GM19467 (cell line): ENCODE measurements around the gene TMEM151B.
"Not testable (repeated sequence)": the region's sequence is repeated elsewhere in the genome, so short reads cannot be mapped to it uniquely, and the experiment has no call there.

Source experiments
- ATAC-seq: cut with Tn5 transposase; IDR thresholded peaks from one replicate; pipeline ENCODE4 v1.9.1; 2021; ENCODE audit warnings: mild to moderate bottlenecking, moderate library complexity; ENCODE audit not compliant: unreplicated experiment

TMEM151B gene

DNA sequence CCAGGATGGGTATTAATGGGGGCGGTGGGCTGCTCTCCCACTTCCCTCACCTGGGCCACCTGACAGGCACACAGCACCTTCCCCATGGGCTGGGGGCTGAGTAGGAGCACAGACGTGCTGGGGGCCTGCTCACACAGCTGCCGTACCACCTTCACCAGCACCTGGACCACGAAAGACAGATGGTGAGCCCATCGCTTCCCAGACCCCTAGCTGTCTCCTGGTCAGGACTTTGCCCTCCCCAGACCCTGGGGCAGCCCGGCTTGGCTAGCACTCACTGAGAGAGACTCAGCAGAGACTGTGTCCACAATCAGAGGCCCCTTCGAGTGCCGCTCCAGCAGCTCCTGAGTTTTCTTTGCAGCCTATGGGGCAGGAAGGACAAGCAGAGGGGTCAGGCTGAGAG, 30.9 kb downstream of the TMEM151B start:
- no peak for ATAC-seq

DNA sequence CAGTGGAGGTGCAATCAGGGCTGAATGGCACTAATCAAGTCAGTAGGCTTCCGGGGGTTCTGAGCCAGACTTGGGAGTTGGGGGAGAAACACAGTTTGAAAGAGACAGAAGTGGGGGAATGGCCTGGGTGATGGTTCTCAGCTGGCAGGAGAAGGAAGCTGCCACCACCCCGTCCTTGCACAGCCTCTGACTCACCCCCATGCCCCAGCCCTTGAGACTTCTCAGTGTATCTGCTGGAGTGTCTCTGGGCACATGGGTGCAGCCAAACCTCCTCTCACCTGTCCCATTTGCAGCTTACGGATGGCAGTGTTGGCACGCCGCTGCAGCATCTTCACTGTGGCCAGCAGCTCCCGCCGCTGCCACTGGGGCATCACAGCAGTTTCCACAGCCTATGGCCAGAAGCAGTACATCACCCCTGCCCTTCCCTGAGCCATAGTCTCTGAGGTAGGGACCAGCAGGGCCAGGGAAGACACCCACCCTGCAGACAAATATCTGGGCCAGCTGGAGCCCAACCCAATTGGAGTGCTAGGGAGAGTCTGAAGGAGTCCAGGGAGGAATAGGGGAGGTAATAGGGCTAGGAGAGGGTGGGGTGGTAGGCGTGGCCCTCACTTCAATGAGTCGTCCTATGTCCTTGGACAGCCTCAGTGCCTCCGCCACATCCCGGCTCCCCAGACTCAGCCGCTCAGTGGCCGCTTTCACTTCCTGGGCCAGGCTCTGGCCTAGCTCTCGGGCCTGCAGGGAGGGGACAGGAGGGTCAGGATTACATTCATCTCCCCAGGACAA, 31.7 kb downstream of the TMEM151B start:
- no peak for ATAC-seq

DNA sequence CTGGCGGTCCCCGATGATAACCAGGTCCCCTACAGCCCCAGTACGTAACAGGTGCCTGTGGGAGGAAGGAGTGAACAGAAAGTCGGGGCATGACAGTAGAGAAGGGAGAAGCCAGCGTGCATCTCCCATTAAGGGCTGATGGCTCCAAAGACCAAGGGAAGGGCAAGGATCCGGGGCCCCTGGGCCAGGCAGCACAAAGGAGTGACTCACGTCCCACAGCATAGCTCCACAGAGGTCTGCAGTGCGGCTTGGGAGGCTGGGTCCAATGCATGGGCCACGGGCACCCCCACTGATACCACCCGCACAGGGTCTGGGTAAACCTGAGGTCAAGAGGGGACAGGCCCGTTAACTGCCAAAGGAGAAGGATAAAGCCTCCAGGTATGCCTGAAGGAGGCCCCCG, 32.6 kb downstream of the TMEM151B start:
- no peak for ATAC-seq

DNA sequence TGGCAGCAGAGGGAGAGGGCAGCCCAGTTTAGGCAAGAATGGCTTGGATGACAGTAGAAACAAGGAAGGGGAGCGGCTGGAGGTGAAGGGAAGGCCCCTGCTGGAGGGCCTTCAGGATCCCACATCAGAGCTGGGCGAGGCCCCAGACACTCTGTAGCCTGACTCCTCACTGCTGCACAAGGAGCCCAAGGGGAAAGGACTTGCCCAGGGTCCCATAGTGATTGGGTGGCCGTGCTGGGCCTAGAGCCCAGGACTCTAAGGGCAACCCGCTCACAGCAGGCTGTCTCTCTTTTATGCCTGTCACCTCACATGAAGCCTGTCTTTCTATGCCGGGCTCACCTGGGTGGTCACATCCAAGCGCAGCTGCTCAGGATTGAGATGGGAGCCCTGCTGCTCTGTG, 33.6 kb downstream of the TMEM151B start:
- ATAC-seq = no peak

DNA sequence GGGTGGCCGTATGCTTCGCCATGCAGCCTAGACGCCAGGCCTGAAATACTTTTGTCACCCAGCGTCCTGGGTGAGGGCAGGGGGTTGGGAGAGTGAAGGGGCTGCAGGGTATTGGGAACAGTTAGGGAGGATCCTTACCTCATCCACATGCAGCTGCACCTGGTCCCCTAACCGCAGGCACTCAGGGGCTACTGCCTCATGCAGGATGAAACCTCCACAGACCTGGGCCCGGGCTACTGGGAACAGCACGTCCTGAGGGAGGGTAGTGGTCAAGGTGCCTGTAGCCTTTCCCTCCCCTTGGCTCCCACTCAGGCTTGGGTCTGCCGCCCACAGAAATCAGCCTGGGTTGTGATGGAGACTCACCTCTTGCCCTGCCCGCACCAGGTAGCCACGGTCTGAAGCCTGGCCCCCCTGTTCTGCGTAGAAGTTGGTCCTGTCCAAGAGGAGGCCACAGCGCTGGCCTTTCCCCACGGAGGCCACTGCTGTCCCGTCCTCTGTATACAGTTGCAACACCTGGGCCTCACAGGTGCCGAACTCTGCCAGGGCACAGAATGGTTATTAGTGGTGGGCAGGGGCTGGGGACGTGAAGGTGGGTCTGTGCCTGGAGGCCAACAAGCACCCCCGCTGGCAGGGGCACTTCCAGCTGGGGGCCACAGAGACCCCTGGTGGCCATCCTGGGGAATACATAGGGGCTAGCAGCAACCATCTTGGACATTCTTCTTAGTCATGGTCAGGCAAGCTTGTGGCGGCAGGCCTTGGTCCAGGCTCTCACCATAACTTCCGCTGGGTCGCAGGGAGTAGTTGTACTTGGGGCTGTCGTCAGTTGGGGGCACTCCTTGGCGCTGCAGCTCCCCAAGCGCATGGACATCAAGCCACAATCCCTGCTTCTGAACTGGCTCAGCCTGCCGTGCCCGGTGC, 34.3 kb downstream of the TMEM151B start:
- ATAC-seq = no peak

DNA sequence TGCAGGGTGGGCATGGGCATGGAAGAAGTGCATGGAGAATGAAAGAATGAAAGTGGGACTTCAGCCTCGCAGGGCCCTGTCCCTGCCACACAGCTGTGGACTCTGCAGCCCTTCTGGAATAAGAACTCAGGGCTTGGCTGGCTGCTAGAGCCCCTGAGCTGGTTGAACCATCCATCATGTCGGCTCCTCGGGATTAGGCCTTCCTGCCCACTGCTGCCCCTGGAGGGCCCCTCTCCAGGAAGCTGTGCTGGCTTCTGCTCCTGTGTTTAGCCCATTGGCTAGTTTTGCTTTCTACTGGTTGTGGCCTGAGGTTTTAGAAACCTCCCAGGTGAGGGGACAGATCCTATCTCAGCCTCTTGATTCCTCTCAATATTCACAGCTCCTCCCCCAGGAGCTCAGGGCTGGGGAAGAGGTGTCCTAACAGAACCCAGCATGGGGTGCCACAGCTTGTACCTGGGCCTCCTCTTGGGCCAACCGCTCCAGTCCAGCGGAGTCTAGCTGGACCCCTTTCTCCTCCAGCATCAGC, 35.0 kb downstream of the TMEM151B start:
- ATAC-seq = no peak

DNA sequence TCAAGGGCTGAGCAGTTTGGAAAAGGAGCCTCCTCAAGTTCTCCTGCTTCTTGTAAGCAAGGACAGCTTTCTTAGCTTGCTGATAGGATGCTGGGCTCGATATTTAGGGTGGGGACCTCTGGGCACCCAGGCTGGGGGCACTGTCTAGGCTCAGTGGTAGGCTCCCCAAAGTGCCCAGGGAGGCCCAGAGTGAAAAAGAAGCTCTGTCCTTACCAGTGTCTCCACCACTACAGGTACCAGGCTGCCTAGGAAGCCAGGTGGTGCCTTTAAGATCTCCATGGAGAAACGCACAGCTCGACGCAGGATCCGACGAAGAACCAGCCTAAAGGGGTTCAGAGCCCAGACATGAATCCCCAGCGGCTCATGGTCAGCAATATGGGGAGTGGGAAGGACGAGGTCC, 36.5 kb downstream of the TMEM151B start:
- ATAC-seq = no peak

DNA sequence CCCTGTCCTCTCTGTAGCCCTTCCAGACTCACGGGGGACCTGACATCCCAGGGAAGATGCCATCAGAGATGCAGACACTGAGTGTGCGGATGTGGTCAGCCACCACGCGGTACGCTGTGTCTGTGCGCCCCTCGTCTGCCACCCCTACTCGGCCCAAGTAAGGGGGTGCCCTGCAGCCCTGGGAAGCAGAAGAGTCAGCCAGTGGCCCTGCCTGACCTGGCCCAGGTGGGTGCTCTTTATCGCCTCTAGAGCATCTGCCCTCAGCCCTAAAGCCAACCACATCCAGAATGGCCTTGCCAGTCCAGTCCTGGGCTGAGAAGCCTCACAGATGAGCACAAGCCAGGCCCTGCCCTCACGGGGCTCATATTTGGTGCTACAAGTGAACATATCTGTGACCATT, 37.0 kb downstream of the TMEM151B start:
- no peak for ATAC-seq

DNA sequence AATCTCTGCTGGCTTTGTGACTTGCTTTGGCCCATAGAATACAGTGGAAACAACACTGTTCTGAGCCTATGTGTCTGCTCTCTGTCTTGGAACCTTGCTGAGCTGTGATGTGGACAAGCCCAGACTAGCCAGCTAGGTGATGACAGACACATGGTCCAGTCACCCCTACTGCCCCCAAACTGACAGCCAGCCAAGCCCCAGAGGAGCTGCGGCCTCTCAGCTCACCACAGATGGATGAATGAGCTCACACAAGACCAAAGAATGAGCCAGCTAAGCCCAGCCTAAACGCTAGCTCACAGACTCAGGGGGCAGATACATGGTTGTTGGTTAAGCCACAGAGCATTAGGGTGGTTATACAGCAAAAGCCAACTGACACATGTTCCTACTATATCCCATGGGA, 38.8 kb downstream of the TMEM151B start:
- ATAC-seq = no peak

DNA sequence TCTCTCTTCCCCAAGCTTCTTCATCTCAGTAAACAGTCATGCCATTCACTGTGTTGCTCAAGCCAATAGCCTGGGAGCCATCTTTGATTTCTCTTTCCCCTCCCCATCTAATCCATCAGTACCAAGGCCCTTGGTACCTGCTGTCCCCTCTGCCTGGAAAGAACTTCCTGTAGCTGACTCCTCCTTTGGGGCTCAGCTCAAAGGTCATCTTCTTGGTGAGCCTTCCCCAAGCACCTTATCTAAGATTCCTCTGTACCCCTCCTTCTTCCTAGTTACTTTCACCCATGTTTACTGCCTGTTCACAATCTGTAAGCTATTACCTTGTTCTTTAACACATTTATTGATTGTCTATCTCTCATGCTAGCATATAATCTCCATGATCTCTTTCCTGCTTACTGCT, 39.4 kb downstream of the TMEM151B start:
- no peak for ATAC-seq

DNA sequence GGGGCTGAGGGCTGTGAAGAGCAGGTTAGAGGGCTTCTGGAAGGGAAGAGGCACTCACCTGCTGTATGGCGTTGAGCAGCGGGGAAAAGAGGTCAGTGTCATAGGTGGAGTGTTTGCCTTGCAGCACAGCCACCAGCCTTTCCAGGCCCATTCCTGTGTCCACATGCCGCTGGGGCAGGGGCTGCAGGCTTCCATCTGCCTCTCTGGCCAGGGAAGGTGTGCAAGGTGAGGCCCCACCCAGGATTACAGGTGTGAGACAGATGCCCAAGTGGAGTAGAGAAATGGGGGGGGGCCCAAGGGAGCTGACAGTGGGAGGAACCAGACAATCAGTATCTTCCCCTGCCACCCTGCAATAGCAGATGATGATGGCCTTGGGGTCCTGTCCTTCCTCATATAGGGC, 40.0 kb downstream of the TMEM151B start:
- no peak for ATAC-seq

DNA sequence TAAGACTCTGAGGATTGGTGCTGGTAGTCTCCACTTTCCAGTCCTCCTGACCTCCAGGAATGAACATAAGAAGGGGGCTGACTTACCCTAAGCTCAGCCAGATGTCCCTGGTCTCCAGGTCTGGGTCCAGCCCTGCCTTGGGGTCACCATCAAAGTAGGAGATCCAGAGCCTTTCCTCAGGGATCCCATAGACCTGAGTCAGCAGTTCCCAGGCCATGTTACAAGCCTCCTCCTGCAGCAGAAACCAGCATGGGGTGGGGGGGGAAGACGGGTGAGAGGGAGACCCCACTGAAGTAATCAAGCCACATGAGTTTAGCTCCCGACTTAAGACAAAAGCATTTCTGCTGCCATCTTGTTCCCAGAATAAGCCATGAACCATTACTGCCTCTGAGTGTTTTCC, 41.1 kb downstream of the TMEM151B start:
- ATAC-seq = no peak

DNA sequence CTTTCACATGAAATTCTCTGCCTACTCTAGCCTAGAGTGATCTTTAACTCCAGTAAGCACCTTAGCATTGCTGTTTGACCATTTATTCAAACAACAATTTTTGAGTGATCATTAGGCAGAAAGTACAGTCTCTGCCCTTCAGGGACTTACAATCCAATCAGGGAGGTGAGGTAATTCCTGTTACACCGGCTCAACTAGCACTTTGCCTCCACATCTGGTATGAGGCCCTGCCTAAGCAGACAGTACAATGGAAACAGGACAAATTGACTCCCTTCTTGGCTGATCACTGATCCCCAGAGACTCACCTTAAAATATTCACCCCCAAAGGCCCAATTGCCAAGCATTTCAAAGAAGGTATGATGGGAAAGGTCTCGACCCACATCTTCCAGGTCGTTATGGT, 41.5 kb downstream of the TMEM151B start:
- ATAC-seq = no peak

DNA sequence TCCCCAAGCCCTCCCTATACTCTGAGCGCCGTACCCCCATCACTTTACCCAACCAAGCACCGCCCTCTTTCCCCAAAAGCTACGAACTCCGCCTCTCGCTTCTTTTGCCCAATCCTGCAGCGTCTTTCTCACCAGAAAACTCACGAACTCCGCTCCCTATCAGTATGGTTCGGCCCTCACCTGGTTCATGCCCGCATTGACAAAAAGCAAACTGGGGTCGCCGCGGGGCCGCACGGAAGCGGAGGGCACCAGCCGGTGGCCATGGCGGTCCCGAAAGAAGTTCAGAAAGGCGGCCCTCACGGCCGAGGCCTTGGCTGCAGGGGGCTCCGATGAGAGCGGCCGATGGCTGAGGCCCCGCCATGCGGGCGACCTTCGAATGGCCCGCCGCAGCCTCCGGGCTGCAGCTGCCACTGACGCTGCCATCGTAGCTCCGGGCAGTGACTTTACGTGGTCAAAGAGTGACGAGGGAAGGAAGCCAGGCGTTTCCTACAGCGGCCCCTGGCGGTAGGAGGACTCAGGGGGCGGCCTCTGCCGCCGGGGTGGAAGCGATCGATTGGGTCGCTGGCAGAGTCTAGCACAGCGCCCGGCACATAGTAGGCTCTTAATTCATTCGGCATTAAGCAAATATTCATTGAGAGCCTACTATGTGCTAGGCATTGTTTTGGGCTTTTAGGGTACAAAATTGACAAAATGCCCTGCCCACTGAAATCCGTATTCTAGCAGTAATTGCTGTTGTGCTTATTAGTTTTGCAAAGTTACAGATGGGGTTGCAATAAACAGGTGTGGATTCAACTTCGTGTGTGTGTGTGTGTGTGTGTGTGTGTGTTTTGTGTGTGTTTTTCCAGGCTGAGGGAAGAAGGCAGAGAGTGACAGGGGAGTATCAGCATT, 42.9 kb downstream of the TMEM151B start, which contains the start of gene AARS2:
TSS of gene AARS2 (minus strand) at position 447 of the 888 bp plus-strand sequence. CDS start at position 423, 24 bp downstream.
- peak; percentile 85 for ATAC-seq

DNA sequence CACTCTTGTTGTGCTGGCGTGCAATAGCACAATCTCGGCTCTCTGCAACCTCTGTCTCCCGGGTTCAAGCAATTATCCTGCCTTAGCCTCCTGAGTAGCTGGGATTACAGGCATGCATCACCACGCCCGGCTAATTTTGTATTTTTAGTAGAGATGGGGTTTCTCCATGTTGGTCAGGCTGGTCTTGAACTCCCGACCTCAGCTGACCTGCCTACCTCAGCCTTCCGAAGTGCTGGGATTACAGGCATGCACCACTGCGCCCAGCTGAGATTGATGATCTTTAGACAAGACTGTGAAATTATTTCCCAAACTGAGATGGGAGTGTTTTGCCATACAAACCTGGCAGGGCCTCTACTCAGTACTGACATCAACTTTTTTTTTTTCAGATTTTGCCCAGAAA, 44.4 kb downstream of the TMEM151B start:
- not testable (repeated sequence) for ATAC-seq

DNA sequence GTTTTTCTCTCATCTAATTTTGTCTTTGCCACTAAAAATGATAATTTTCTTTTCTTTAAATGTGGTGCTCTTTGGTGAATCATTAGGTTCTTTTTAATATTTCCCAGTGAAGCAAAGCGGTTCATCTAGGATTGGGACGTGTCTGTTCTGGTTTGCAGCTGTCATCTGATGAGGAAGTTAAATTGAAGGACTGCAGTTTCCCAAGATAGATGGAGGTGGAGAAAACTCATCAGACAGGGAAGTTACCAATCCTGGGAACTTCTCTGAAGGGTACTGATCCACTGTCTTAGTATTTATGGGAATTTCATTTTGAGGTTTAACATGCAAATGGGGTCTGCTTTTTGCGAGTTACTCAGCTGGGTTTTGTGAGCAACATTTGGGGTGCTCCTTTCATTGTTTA, 45.3 kb downstream of the TMEM151B start:
- no peak for ATAC-seq

DNA sequence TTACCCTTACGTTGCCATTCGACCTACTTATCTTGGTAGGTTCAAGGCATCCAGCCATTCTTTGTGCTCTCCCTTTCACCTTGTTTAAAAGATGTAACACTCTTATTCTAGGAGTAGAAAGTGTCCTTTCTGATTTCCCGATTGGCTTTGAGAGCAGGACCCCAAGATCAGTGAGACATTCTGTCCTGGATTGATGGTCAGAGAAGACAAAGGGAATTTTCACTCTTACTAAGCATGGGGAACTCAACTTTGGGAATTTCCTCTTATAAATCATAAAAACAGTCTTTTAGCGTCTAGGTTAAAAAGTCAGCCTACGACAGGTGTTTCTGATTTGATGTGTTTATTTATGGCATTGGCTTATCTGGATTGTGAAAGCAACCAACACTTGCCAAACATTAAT, 45.7 kb downstream of the TMEM151B start:
- no peak for ATAC-seq

DNA sequence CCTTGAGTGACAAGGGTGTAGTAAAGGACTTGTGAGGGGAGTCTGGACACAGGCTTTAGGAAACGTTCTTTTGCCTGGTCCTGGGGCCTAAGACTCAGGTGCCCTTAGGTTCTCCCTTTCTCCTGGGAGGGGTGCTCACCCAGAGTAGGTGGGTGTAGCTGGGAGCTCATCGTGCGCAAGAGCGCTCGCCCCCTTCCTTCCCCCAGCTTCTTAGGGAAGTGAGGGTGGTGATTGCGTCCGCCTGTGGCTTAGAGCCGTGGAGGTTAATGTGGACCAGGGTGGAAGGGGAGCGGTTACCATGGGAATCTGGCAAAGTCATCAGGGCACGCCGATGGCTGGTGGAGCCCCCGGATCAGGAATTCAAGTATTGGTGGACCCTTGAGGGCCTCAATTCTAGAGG, 46.2 kb downstream of the TMEM151B start:
- no peak for ATAC-seq

DNA sequence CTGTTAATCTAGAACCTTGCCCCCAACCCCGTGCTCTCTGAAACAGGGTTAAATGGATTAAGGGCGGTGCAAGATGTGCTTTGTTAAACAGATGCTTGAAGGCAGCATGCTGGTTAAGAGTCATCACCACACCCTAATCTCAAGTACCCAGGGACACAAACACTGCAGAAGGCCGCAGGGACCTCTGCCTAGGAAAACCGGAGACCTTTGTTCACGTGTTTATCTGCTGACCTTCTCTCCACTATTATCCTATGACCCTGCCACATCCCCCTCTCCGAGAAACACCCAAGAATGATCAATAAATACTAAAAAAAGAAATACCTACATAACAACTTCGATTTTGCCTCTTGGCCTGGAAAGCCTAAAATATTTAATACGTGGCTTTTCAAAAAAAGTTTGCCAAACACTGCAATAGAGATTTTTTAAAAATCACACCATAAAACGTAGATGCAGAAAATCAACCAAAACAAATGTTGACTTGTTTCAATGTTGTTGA, 46.9 kb downstream of the TMEM151B start:
- not testable (repeated sequence) for ATAC-seq

DNA sequence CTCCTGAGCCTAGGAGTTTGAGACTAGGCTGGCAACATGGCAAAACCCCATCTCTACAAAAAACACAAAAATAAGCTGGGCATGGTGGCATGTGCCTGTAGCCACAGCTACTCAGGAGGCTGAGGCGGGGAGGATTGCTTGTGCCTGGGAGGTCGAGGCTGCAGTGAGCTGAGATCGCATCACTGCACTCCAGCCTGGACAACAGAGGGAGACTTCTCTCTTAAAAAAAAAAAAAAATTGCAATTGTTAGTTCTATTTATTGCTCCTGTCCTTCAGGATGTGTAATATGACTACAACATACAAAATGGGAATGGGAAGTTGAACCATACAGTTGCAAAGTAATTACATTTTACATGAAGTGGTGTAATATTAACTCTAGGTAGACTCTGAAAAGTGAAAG, 51.0 kb downstream of the TMEM151B start:
- ATAC-seq = no peak

DNA sequence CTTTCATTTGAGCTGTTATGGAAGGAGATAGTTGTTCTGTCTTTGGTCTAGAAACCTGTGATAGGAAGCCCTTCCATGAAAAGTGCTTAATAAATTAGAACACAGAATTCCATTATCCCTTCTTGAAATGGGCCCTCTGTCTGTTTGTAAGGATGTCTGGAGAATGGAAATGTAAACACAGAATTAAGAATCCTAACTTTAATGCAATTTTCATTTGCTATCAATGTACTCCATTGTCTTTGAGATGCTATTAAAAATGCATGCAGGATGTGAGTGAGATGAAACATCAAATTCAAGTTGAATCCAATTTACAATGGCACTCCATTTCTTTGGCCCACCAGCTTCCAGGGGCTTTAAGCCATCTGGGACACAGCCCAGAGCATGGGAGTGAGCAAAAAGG, 56.8 kb downstream of the TMEM151B start:
- no peak for ATAC-seq
